Measurements from ENCODE around the gene IL6R.

Gene IL6R

DNA sequence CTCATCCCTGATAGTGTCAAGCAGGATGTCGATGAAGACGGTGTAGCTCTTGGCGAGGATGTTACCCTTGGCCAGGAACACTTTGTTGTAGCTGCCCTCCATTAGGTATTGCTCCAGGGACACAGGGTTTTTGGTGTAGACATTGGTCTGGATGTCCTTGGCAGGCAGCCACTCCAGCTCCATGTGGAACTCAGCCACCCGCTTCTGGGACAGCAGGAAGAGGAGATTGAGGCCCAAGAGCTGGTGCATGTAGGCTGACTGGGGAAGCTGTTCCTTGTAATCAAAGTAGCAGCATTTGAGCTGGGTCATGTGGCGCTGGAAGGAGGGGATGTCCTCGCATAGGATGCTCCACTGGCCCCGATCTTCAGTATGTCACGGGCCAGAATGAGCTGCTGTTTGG, 9.5 kb downstream of the IL6R start:
- no peak for ATAC-seq
- TF ChIP-seq, protein P1, sequence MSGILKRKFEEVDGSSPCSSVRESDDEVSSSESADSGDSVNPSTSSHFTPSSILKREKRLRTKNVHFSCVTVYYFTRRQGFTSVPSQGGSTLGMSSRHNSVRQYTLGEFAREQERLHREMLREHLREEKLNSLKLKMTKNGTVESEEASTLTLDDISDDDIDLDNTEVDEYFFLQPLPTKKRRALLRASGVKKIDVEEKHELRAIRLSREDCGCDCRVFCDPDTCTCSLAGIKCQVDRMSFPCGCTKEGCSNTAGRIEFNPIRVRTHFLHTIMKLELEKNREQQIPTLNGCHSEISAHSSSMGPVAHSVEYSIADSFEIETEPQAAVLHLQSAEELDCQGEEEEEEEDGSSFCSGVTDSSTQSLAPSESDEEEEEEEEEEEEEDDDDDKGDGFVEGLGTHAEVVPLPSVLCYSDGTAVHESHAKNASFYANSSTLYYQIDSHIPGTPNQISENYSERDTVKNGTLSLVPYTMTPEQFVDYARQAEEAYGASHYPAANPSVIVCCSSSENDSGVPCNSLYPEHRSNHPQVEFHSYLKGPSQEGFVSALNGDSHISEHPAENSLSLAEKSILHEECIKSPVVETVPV (CRISPR knock-in tag; IDR thresholded peaks at IDR 0.05) = no peak
- TF ChIP-seq ZC3H10 (CRISPR knock-in tag; IDR thresholded peaks at IDR 0.05) (no peak), BACH2 (CRISPR knock-in tag; IDR thresholded peaks at IDR 0.05; ENCODE audit: borderline replicate concordance) (no peak), ZFP3 (CRISPR knock-in tag; IDR thresholded peaks at IDR 0.05) (no peak), CSDC2 (CRISPR knock-in tag; IDR thresholded peaks at IDR 0.05) (no peak), RARB (CRISPR knock-in tag; IDR thresholded peaks at IDR 0.05) (no peak), PPARA (CRISPR knock-in tag; IDR thresholded peaks at IDR 0.05; ENCODE audit: borderline replicate concordance) (no peak), OSR1 (CRISPR knock-in tag; IDR thresholded peaks at IDR 0.05) (no peak), ZNF70 (CRISPR knock-in tag; IDR thresholded peaks at IDR 0.05) (no peak)
- TF ChIP-seq, protein P2, sequence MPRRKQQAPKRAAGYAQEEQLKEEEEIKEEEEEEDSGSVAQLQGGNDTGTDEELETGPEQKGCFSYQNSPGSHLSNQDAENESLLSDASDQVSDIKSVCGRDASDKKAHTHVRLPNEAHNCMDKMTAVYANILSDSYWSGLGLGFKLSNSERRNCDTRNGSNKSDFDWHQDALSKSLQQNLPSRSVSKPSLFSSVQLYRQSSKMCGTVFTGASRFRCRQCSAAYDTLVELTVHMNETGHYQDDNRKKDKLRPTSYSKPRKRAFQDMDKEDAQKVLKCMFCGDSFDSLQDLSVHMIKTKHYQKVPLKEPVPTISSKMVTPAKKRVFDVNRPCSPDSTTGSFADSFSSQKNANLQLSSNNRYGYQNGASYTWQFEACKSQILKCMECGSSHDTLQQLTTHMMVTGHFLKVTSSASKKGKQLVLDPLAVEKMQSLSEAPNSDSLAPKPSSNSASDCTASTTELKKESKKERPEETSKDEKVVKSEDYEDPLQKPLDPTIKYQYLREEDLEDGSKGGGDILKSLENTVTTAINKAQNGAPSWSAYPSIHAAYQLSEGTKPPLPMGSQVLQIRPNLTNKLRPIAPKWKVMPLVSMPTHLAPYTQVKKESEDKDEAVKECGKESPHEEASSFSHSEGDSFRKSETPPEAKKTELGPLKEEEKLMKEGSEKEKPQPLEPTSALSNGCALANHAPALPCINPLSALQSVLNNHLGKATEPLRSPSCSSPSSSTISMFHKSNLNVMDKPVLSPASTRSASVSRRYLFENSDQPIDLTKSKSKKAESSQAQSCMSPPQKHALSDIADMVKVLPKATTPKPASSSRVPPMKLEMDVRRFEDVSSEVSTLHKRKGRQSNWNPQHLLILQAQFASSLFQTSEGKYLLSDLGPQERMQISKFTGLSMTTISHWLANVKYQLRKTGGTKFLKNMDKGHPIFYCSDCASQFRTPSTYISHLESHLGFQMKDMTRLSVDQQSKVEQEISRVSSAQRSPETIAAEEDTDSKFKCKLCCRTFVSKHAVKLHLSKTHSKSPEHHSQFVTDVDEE (CRISPR knock-in tag; IDR thresholded peaks at IDR 0.05) = no peak
- TF ChIP-seq, protein P3, sequence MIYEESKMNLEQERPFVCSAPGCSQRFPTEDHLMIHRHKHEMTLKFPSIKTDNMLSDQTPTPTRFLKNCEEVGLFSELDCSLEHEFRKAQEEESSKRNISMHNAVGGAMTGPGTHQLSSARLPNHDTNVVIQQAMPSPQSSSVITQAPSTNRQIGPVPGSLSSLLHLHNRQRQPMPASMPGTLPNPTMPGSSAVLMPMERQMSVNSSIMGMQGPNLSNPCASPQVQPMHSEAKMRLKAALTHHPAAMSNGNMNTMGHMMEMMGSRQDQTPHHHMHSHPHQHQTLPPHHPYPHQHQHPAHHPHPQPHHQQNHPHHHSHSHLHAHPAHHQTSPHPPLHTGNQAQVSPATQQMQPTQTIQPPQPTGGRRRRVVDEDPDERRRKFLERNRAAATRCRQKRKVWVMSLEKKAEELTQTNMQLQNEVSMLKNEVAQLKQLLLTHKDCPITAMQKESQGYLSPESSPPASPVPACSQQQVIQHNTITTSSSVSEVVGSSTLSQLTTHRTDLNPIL (CRISPR knock-in tag; IDR thresholded peaks at IDR 0.05; ENCODE audit: low read depth) = no peak
- TF ChIP-seq, protein P4, sequence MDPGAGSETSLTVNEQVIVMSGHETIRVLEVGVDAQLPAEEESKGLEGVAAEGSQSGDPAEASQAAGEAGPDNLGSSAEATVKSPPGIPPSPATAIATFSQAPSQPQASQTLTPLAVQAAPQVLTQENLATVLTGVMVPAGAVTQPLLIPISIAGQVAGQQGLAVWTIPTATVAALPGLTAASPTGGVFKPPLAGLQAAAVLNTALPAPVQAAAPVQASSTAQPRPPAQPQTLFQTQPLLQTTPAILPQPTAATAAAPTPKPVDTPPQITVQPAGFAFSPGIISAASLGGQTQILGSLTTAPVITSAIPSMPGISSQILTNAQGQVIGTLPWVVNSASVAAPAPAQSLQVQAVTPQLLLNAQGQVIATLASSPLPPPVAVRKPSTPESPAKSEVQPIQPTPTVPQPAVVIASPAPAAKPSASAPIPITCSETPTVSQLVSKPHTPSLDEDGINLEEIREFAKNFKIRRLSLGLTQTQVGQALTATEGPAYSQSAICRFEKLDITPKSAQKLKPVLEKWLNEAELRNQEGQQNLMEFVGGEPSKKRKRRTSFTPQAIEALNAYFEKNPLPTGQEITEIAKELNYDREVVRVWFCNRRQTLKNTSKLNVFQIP (CRISPR knock-in tag; IDR thresholded peaks at IDR 0.05; ENCODE audit: borderline replicate concordance, low read depth) = no peak

DNA sequence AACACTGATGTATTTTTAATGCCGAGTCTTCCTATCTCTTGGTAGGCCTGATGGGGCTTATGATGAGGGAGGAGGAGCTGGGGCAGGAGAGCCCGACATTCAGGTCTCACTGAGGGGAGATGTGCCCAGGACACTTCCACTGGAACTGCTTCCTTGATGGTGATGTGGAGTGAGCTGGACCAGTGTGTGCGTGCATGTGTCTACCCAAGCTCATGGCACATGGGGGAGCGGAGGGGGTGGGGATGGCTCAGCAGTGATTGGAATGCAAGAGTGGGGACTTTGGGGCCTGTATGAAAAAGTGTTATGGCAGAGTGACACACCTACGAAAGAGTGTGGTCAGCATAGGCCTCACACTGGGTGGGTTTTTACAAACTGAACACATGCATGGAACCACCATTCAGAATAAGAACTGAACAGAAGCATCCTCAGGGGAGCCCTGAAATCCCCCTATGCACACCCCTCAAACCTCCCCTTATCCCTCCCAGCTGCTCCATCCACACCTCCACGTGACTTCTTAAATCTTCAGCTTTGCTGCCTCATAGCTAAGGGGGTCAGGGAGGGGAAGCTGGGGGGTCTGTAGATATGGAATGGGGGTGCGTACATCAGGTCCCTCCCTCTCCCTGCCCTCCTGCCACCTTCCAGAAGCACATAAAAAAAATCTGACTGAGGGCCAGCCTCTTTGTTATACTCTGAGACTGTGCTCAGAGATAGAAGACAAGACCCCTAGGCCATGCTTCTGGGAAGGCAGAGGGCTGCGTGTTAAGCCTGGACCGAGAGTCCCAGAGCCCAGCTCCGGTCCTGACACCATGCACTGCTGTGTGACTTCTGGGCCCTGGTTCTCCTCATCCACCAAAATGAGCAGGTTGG, 11.6 kb downstream of the IL6R start:
- no peak for TF ChIP-seq TCF4 (CRISPR knock-in tag; IDR thresholded peaks at IDR 0.05; ENCODE audit: borderline replicate concordance)
- TF ChIP-seq ZNF565 (CRISPR knock-in tag; conservative IDR thresholded peaks at IDR 0.05; ENCODE audit: low read depth) = no peak
- no peak for TF ChIP-seq ARNTL (CRISPR knock-in tag; IDR thresholded peaks at IDR 0.05; ENCODE audit: borderline replicate concordance, low read depth)
- TF ChIP-seq, protein P4 (CRISPR knock-in tag; IDR thresholded peaks at IDR 0.05; ENCODE audit: borderline replicate concordance, low read depth) = no peak
- TF ChIP-seq, protein P2 (CRISPR knock-in tag; IDR thresholded peaks at IDR 0.05) = no peak
- no peak for ATAC-seq

DNA sequence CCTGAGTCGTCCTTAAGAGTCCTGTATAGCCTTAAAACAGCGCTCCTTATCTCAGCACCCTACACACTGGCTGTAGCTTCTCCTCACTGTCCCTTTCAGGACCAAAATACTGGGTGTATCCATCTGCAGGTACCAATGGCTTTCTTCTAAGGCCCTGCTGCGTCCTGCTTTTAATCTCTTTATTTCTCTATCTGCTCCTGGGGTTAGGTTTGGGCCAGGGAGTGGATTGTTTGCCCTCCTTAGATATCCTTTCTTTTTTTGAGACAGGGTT, 12.1 kb downstream of the IL6R start:
- TF ChIP-seq, protein P4 (CRISPR knock-in tag; IDR thresholded peaks at IDR 0.05; ENCODE audit: borderline replicate concordance, low read depth) = no peak
- TF ChIP-seq ZFP3 (CRISPR knock-in tag; IDR thresholded peaks at IDR 0.05) (no peak), CSDC2 (CRISPR knock-in tag; IDR thresholded peaks at IDR 0.05) (no peak)
- TF ChIP-seq, protein P5, sequence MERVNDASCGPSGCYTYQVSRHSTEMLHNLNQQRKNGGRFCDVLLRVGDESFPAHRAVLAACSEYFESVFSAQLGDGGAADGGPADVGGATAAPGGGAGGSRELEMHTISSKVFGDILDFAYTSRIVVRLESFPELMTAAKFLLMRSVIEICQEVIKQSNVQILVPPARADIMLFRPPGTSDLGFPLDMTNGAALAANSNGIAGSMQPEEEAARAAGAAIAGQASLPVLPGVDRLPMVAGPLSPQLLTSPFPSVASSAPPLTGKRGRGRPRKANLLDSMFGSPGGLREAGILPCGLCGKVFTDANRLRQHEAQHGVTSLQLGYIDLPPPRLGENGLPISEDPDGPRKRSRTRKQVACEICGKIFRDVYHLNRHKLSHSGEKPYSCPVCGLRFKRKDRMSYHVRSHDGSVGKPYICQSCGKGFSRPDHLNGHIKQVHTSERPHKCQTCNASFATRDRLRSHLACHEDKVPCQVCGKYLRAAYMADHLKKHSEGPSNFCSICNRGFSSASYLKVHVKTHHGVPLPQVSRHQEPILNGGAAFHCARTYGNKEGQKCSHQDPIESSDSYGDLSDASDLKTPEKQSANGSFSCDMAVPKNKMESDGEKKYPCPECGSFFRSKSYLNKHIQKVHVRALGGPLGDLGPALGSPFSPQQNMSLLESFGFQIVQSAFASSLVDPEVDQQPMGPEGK (CRISPR knock-in tag; IDR thresholded peaks at IDR 0.05; ENCODE audit: borderline replicate concordance) = no peak
- ATAC-seq = no peak

Measured in SK-N-SH treated with all-trans-retinoic acid at 6 μM for 48 hours (cell line).